HG02870 (cell line): ENCODE measurements around the gene RERE.
A peak's percentile ranks its signal among the peaks of the same experiment; 100 is the strongest.

Source experiments
- ATAC-seq: cut with Tn5 transposase; IDR thresholded peaks from one replicate; pipeline ENCODE4 v1.9.1; 2021; ENCODE audit warnings: mild to moderate bottlenecking, moderate library complexity; ENCODE audit not compliant: unreplicated experiment

RERE gene

DNA sequence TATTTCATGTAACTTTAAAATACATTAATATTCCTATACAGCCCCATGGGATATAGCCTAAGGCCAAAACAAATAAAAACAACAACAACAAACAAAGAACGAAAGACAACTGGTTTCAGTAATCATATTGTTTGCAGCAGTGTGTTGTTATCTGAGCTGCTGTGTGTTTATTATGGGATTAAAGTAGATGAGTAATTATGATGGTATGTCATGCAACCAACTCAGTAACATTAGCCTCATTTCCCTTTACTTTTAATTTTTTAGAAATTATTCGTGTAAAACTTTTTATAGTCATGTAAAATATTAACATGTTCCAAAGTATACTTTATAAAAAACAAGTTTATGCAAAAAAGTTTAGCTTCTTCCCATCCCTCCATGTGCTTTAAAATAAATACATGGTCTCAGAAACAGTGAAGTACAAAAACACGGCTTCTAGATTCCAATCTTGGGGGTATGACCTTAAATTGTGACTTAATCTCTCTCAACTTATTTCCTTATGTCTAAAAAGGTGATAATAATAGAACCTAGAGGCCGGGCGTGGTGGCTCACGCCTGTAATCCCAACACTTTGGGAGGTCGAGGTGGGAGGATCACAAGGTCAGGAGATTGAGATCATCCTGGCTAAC, 323.4 kb downstream of the RERE start:
- no peak for ATAC-seq

DNA sequence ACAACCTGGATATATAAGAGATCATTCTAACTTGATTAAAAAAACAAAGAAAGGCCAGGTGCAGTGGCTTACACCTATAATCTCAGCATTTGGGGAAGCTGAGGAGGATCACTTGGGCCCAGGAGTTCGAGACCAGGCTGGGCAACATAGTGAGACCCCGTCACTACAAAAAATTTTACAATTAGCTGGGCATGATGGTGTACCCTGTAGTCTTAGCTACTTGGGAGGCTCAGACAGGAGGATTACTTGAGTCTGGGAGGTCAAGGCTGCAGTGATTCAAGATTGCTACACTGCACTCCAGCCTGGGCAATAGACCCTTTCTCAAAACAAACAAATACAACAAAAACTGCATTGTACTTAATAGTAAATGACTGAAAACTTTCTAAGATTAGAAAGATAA, 330.2 kb downstream of the RERE start:
- ATAC-seq, result no peak

DNA sequence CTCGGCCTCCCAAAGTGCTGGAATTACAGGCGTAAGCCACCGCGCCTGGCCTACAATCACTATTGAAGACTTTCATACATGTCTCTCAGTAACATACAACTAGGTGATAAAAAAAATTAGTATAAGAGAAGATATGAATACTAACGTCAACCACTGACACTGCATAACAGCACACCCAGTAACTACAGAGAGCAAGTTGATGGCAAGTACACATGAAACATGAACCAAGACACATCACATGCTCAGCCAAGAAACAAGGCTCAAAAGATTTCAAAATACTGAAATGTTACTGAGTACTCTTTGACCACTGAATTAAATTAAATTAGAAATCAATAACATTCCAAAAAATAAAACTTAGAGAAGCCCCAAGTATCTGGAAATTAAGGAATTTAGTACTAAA, 331.4 kb downstream of the RERE start:
- no peak for ATAC-seq

DNA sequence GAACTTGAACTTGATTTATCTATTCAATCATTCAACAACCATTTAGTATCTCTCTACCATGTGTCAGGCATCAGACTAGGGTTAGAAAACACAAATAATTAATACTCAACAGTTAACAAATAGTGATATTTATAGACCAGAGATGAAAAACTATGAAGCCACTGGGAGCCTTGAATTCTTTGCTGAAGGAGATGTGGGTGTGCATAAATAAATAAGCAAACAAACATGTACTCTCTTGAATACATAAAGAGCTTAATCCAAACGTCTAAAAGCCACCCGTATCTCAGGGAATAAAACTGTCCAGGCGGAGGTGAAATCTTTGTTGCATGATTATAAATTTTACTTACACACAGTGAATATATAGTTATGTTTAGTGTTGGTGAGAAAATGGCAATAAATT, 333.9 kb downstream of the RERE start:
- ATAC-seq, result no peak

DNA sequence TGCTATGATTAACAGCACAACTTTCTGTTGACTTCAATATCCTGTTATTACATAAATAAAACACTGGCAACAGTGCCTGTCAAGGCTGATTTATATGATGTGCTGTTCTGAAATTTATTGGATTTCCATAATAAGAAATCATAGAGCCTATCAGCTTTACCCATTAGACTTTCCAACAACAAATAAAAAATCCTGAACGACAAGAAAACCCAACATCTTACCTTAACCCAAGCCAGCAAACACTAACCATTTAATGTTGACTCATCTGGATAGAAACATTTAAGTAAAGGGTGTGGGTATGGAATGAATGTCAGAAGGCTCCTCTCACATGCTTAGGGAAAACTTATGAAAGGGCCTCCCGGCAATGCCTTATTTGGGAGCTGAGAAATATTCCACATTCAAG, 334.5 kb downstream of the RERE start:
- no peak for ATAC-seq

DNA sequence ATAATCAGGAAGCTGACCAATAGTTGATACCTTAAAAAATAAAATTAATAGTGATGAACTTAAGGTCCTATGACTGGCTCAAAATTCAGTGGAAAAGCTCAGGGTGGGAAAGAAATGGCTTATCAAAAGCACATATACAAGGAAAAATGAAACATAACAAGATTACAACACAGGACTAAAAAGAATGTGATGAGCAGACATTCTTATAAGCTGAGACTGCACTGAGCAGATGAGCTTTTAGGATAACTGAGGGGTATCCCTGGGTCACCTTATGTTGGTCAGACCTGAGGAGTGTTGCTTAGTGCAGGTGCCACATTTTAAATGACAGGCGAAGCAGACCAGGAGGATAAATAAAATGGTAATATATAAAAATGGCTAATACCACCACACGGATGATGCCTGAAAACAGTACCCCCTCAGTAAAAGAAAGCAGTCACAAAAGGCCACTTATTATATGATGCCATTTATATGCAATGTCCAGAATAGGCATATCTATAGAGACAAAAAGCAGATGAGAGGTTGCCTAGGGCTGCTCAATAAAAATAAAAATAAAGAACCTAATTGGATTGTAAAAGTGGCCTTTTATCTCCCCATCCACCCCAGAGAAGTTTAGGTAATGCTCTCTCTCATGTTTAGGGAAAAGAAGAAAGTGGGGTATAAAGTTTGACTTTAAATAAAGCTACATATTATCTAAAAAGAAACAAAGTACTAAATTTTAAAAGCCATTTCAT, 335.6 kb downstream of the RERE start:
- no peak for ATAC-seq

DNA sequence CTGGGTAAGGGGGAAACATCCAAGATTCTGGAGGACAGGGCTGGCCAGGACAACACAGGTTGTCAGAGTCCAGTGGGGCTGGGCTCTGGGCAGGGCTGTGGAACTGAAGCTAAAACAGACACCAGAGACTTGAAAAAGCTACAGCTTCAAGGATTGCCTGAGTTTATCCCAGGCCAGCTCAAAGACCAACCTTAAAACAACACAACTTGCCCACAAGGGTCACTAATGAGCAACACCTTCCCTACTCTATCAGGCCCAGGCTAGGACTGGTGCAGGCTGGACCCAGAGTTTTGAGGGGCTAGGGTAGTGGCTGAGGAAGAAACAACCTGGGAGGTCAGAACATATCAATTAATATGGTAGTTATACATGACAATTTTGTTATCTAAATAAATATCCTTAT, 338.9 kb downstream of the RERE start:
- no peak for ATAC-seq

DNA sequence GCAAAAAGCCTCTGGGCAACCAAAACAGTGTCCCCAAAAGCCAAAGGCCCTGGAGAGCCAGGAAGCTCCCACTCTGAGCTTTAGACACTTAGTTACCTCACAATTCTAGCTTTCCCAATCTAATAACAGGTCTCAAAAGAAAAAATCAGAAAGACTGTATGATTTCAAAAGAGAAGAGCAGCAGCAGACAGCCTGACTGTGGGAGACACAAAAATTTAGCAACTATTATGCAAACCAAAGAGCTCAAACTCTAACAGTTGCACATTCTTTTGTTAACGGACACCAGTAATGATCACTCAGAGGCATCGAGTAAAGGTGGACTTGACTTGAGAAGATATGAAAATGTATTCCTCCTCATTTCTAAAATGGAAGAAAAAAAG, 339.5 kb downstream of the RERE start:
- no peak for ATAC-seq

DNA sequence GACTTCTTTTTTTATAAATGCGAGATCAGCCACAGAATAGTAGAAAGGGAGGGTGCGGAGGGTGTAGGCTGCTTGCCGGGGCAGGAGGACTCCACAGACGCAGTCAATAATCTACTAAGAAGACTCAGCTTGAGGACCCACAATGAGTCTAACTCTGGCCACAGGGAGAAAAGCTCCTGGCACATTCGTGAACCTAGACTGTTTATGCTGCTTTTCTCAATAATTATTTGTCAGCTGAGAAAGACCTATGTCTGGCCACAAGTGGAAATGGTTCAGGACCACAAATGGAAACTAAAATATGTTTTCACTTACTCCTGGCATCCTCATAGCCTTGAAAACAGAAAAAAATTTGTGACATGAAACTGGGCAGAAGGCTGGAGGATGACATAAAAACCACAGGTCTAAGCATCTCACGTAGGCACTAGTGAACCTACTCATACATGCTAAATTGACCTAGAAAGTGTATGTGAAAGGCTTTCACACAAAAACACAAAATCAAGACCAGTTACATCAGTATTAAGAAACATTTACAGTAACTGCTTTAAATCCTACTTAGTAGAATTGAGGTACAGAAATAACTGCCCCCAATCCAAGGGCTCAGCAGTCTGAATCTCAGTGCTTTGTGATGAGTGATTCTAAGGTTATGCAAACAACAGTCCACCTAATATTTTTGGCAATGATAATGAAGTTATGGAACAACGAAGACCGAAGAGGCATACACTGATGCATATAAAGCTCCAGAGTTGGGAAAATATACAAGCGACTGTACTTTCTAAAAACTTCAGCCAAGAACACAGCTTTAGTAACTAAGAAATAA, 340.1 kb downstream of the RERE start:
- ATAC-seq, result peak; percentile 41

DNA sequence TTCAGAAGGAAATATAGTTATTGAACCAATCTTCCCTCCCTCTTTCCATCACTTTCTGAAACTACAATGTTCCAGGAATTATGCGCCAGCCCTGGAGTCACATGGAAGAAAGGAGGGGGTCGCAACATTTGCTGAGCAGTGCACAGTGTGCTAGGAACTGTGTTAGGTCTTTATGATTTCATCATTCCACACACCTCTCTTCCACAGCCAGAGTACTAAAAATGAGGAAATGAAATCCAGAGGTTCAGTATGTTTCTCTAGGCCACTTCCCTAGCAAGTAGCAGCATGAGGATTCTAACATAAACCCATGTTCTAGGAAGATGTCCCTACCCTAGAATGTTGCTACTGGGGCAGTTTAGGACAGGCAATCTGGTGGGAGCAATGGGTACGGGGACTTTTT, 341.4 kb downstream of the RERE start:
- ATAC-seq, result no peak

DNA sequence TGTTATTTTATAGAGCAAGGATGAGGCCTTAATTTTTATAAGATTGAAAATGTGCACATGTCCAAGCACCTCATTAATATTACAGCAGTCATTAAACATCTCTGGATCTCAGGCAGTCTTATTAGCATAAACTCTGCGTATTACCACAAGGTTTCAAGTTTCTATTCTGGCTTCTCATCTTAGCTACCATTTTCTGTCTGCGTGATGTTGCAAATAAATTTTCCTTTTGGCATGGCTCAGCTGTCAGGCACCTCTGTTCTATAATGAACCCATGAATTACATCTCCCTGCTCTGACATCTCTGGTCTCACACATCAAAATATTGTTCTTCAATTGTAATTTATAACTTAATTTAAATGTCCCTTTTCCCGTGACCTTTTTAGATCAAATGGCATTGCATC, 343.1 kb downstream of the RERE start:
- ATAC-seq, result no peak

DNA sequence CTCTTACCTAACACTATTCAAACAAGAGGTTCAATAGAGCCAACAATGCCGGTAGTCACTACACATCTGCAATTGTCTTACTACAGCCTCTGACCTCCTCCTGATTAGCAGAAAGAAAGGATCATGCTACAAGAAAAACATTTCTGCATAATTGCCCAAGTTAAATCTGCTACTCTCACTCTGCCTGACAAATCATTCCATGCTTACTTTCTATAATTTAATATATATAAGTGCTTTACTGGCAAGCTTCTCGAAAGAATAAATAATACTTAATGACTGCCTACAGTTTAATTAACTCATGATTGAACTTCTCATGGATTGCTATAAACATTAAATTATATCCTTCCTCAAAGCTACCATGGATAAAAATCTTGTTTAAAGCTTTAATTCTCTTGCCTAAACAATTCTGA, 343.5 kb downstream of the RERE start:
- ATAC-seq, result no peak

DNA sequence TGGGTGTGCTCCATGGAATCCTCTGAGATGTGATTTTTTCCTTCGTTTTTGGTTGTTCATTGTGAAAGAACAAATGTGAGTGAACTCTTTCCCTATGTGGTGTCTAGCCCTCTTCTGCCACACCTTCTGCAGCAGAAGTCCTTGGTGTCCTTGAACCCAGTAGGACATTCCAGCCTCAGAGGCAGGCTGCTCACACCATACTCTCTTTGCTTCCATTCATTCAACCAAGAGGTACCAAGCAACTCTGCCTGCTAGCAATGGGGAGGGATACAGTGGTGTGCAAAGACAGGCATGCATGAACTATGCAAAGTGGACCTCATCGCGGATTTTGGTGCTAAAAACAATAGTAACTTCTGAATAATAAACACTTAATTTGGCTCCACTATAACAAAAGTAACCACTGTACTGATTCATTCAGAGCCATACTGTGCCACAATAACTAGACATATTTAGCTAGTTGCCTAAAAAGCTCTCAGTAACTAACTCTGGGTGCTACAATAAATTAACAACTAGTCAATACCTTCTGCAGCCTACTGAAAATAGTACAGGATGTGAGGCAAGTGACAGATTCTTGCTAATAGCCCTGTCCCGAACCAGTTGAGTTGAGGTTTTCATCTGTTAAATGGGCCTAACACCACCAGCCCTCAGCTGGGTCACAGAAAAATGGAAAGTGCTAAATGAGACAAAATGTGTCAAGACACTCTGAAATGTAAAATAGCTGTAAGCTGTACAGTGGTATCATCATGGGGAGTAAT, 344.1 kb downstream of the RERE start:
- ATAC-seq, result no peak

DNA sequence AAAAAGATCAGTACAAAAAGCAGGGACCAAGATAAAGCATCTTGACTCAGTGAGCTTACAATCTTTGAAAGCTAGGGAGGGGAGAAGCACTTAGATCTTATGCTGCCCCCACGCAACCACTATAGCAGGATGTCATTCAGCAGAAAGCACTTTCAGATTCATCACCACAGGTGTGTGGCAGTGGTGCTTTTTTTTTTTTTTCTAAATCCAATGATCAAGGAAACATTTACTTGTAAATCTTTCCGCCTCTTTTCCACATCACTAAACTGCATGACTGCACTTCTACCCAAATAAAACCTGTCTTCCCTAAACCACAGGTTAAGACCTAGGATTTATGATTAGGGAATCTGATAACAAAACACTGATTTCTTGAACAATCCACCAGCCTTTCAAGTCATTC, 344.8 kb downstream of the RERE start:
- no peak for ATAC-seq

DNA sequence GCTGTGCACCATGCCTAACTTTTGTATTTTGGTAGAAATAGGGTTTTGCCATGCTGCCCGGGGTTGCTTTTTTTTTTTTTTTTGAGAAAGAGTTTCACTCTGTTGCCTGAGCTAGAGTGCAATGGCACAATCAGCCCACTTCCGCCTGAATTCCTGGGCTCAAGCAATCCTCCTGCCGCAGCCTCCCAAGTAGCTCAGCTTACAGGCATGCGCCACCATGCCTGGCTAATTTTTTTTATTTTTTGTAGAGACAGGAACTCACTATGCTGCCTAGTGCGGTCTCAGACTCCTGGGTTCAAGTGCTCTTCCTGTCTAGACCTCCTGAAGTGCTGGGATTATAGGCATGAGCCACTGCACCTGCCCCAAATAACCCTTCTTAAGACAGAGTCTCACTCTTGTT, 346.0 kb downstream of the RERE start:
- ATAC-seq, result no peak

DNA sequence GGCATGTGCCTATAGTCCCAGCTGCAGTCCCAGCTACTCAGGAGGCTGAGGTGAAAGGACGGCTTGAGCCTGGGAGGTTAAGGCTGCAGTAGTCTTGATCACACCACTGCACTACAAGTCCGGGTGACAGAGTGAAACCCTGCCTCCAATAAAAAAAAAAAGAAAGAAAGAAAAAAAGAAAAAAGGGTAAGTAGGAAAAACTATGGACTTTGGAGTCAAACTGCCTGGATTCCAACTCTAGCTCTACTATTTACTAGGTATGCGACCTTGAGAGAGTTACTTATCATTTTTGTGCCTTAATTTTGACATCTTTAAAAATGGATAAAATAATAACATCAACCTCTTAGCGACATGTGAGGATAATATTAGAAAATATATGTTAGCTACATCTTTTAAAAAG, 348.7 kb downstream of the RERE start:
- no peak for ATAC-seq

DNA sequence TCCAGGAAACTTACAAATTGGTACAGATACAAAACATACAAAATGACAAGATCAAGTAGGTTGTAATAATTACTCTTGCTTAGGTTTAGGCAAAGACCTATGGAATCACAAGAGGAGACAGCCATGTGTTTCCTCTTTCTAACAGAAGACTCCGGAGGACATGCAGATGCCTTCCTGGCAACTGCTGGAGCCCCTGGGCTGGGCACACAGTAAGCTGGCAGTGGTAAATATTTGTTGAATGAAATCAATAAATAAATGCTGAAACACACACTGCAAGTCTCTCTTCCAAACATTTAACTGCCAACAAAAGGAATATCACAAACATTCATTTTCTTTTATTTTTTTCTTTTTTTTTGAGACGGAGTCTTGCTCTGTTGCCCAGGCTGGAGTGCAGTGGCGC, 350.1 kb downstream of the RERE start:
- ATAC-seq, result no peak

DNA sequence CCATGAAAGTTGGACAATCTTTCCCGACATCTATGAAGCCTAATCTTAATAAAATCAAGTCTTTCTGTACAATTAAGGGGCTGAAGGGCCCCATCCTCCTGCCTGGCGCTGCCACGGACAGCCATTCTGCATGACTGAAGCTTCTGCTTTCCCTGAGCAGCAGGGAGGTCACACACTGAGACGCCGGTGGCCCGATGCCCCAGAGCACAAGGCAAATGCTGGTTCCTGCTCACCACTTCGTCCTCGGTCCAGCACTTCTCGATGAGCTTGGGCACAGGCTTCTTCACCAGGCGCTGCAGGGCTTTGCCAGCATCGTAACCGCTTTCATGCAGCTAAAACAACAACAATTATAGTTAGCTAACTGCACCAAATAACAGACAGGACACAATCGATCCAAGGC, 351.7 kb downstream of the RERE start:
- ATAC-seq, result no peak

DNA sequence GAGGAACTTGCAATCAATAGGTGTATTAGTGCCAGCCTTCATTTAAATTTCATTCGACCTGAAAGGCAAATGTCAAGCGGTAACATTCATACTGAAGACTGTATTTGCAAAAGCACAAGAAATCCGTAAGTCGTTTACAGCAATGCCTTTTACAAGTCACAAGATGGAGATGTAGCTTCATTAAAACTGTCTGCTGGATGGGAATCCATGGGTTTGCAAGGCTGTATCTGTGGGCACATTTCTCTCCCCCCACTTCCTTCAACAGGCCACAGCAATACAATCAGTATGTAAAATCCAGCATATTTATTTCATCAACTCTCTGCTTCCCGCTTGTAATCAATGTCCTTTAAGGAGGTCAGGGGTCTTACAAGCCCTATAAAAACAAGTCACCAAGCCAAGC, 352.4 kb downstream of the RERE start:
- no peak for ATAC-seq

DNA sequence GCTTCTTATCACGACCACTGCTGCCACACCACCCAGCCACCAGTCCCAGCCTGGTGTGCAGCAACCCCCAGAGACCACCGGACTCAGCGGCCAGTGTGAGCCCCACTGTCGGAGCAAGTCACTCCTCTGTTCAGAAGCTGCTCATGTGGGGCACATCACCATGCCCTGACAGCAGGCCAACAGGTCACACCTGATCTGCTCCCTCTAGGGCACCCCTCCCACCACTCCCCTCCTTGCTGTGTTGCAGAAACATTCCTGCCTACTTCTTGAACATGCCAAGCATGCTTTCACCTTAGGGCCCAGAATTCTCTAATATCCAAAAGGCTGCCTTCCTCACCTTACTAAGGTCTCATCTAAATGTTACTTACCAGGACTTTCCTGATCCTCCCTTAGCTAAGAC, 353.1 kb downstream of the RERE start:
- ATAC-seq, result no peak

DNA sequence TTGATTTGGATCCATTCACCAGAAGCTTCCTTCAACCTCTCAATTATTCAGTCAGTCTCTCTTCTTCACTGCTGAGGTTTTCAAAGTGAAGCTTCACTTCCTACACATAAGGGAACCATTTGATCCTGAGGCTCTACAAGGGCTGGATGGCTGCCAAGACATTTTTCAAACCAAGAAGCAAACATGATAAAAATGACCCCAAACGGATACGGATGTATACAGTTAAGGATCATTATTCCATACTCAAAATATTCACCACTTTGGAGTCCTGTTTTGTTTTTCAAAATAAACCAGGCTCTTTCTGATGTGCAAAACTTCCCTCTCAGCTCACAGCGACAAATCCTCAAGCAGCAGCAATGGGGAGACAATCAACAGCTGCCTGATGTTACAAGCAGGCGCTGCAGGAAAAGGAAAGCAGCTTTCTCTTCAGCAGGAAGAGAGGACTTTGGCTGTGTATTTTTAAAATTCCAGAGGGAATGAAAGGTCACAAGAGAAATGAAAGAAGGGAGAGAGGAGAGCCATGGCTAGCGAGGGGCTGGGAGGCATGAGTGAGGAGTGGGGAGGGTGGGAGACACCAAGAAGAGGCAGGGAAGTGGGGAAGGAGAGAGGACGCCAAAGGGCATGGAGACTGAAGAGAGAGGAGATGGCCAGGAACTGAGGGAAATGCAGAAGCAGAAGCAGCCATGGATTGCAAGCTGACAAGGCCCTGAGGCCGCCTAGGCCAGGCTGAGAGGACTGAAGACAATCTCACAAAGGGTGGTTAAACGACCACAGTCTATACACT, 354.1 kb downstream of the RERE start:
- no peak for ATAC-seq
